Neural crest cell (in vitro differentiated cells): ENCODE results near the gene HEBP1. TPM values are rescaled to one million over a fixed set of nuclear protein-coding genes. Genes with fewer than 3 reads are reported as not detected.

Experiments
- DNase-seq: peaks from one replicate; pipeline ENCODE4 v3.0.0; 2021; ENCODE audit warnings: low read depth, mixed read lengths, low spot score
- H3K27ac Mint-ChIP-seq: one replicate; pipeline ENCODE4 v1.8.0; 2021; ENCODE audit warnings: mild to moderate bottlenecking, mixed read lengths; ENCODE audit not compliant: unreplicated experiment
- H3K27me3 Mint-ChIP-seq: 2 replicates; pipeline ENCODE4 v1.8.0; 2021; ENCODE audit warnings: low read depth, mild to moderate bottlenecking, mixed read lengths
- H3K36me3 Mint-ChIP-seq: 2 replicates; pipeline ENCODE4 v1.8.0; 2021; ENCODE audit warnings: low read depth, mild to moderate bottlenecking, mixed read lengths
- H3K4me1 Mint-ChIP-seq: 2 replicates; pipeline ENCODE4 v1.8.0; 2021; ENCODE audit warnings: mixed read lengths
- H3K4me3 Mint-ChIP-seq: one replicate; pipeline ENCODE4 v1.8.0; 2021; ENCODE audit warnings: mild to moderate bottlenecking, mixed read lengths
- H3K9me3 Mint-ChIP-seq: 2 replicates; pipeline ENCODE4 v1.8.0; 2021; ENCODE audit warnings: mixed read lengths
- total RNA-seq: library from RNA; stranded (reverse); gene quantifications from 2 replicates; pipeline ENCODE4 v1.2.1, GENCODE V29; 2021
- TF ChIP-seq, protein P1 (sequence below): fragments of 200-600 bp; sonication (generic); conservative IDR thresholded peaks from 2 replicates; pipeline ENCODE4 v1.5.0; 2021; ENCODE audit warnings: antibody characterized with exemption, mild to moderate bottlenecking

The HEBP1 gene
- total RNA-seq, 1 donor from 2014 or later = 23.6 TPM

DNA sequence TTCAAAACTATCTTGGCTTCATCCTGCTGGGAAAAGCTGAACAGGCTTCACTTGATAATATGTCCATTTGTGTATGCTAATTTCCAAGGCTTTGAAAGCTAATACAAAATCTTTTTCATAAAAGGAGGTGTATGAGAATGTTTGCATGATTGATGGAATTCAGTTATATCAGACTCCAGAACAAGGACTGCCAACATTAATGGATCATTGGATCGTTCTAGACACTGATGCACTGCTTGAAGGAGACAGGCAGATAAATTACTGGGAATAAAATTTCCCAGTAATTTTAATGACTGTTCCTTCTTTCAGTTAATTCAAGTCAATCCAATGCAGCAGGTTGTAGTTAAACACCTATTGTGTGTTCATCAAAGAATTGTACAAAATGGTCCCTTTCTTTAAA is 48.6 kb downstream of the HEBP1 start:
- Mint-ChIP-seq H3K4me3 (no peak overlapping the region), H3K36me3 (peaks cover 7% of the 10 kb centered on the region), H3K27me3 (no peaks in the 10 kb centered on the region), H3K9me3 (no peaks in the 10 kb centered on the region), H3K4me1 (peaks cover 7% of the 10 kb centered on the region), H3K27ac (no peak overlapping the region)
- no peak for DNase-seq
- TF ChIP-seq, protein P1, sequence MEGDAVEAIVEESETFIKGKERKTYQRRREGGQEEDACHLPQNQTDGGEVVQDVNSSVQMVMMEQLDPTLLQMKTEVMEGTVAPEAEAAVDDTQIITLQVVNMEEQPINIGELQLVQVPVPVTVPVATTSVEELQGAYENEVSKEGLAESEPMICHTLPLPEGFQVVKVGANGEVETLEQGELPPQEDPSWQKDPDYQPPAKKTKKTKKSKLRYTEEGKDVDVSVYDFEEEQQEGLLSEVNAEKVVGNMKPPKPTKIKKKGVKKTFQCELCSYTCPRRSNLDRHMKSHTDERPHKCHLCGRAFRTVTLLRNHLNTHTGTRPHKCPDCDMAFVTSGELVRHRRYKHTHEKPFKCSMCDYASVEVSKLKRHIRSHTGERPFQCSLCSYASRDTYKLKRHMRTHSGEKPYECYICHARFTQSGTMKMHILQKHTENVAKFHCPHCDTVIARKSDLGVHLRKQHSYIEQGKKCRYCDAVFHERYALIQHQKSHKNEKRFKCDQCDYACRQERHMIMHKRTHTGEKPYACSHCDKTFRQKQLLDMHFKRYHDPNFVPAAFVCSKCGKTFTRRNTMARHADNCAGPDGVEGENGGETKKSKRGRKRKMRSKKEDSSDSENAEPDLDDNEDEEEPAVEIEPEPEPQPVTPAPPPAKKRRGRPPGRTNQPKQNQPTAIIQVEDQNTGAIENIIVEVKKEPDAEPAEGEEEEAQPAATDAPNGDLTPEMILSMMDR = no peak

DNA sequence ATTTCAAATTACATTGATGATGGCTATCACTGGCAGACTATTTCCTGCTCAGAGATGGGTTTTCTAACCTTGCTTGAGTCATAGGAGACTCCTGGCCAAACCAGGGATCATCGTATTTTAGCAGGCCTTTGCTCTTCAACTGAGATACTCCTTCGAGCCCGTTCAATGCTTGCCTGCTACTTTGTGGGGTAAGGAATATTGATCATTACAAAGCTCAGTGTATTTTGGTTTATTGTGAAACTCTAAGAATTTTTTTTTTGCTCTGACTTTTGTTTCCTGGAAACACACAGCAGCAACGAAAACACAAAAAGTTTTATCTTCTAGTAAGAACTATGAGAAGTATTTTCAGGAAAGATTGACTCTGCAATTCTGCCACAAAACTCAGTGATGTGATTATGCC is 52.2 kb downstream of the HEBP1 start:
- H3K27me3 Mint-ChIP-seq = peaks cover 3% of the 10 kb centered on the region
- H3K36me3 Mint-ChIP-seq = peaks cover 7% of the 10 kb centered on the region
- no peak overlapping the region for H3K4me3 Mint-ChIP-seq
- H3K9me3 Mint-ChIP-seq = no peaks in the 10 kb centered on the region
- TF ChIP-seq, protein P1 = no peak
- peaks cover 7% of the 10 kb centered on the region for H3K4me1 Mint-ChIP-seq
- H3K27ac Mint-ChIP-seq = no peak overlapping the region
- no peak for DNase-seq

DNA sequence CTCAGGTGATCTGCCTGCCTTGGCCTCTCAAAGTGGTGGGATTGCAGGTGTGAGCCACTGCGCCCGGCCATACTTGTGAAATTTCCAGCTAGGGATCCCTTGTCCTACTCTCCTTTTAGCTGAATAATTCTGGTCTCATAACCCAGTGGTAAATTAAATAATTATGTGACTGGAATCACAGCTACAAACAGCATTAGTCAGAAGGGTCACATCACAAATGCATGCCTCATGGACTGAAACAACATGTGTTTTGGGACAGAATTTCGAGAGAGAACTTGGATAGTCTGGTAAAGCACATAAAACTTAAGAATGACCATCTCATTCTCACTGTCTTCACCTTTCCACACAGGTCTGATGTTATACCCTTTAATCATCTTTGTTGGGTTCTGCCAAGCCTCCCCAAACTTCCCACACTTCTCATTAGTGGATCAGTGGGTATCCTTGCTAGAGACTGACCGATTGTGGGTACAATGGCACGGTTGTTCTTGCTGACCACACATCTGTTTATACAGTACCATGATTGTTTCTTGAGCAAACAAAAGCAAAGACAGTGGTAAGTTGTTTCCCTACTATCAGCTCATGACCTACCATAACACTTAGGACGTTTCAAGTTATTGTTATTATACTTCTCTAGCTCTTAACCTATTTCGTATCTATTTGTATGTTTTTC is 53.2 kb downstream of the HEBP1 start:
- H3K4me3 Mint-ChIP-seq = no peak overlapping the region
- no peak for DNase-seq
- no peaks in the 10 kb centered on the region for H3K9me3 Mint-ChIP-seq
- peaks cover 7% of the 10 kb centered on the region for H3K36me3 Mint-ChIP-seq
- TF ChIP-seq, protein P1 = no peak
- peaks cover 3% of the 10 kb centered on the region for H3K27me3 Mint-ChIP-seq
- peaks cover 7% of the 10 kb centered on the region for H3K4me1 Mint-ChIP-seq
- H3K27ac Mint-ChIP-seq = no peak overlapping the region

DNA sequence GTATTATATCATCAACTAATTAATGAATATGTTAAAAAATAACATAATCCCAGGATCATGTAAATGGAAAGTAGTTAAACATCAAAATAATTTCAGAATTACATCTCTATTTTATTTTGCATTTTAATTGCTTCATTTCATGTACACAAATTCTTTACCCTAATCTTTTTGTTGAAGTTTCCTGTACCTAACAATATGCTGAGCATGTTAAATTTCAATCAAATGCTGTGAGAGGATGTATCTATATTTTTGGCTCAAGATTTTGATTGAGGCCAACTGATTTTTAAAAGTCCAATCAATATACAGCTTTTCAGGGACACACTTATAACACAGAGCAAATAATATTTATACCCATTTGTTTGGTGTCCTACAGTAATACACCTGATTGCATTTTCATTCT is 54.5 kb downstream of the HEBP1 start:
- peaks cover 3% of the 10 kb centered on the region for H3K27me3 Mint-ChIP-seq
- H3K4me1 Mint-ChIP-seq = peaks cover 7% of the 10 kb centered on the region
- no peak overlapping the region for H3K27ac Mint-ChIP-seq
- DNase-seq = no peak
- TF ChIP-seq, protein P1 = no peak
- H3K4me3 Mint-ChIP-seq = no peak overlapping the region
- no peaks in the 10 kb centered on the region for H3K9me3 Mint-ChIP-seq
- peaks cover 7% of the 10 kb centered on the region for H3K36me3 Mint-ChIP-seq

DNA sequence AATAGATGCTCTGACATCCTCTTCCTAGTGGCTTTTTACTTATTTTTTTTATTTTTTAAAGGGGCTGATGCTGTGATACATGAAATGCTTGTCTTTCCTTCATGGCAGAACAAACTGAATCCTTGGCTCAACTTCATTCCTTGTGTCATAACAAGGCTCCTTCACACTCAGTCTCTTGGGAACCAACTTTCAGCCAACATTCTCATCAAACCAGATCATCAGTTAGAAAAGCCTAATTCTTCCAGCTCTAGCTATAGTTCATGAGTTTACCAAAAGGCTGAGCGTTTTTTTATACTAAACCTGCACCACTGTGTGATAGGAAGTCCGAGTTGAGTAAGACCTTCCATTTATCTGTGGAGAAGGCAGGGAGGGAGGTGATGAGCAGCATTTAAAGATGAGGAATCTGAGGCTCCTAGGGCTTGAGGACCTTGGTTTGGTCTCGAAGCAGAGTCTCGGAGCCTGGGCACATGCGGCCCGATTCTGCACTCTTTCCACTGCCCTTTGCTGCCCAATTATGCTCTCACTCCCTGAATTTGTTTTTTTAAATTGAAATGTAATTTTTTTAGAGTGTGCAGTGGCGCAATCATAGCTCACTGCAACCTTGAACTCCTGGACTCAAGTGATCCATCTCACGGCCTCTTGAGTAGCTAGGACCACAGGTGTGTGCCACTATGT is 56.3 kb downstream of the HEBP1 start:
- DNase-seq = no peak
- H3K9me3 Mint-ChIP-seq = no peaks in the 10 kb centered on the region
- TF ChIP-seq, protein P1 = no peak
- no peak overlapping the region for H3K27ac Mint-ChIP-seq
- no peak overlapping the region for H3K4me3 Mint-ChIP-seq
- H3K4me1 Mint-ChIP-seq = peaks cover 11% of the 10 kb centered on the region
- H3K36me3 Mint-ChIP-seq = no peaks in the 10 kb centered on the region
- H3K27me3 Mint-ChIP-seq = peaks cover 3% of the 10 kb centered on the region
